GM19240 (cell line): ENCODE measurements around the gene TENT4A.

Experiments used
- DNase-seq: peaks from one replicate; pipeline ENCODE4 v3.0.0; 2011; ENCODE audit warnings: low spot score; ENCODE audit not compliant: insufficient read length

TENT4A gene

GRCh38 chr5:6700074-6700684, 13.1 kb upstream of the TENT4A start:
- no peak for DNase-seq

GRCh38 chr5:6700685-6701355, 12.4 kb upstream of the TENT4A start:
- no peak for DNase-seq

- DNase-seq, result no peak
Measured at GRCh38 chr5:6701491-6701890, 11.7 kb upstream of the TENT4A start.

- DNase-seq, result no peak
Measured at GRCh38 chr5:6702633-6703032, 10.6 kb upstream of the TENT4A start.

- no peak for DNase-seq
Measured at GRCh38 chr5:6703806-6704205, 9.4 kb upstream of the TENT4A start.

- no peak for DNase-seq
Measured at GRCh38 chr5:6704361-6704851, 8.8 kb upstream of the TENT4A start.

GRCh38 chr5:6705088-6705487, 8.1 kb upstream of the TENT4A start:
- DNase-seq, result no peak

GRCh38 chr5:6705959-6706358, 7.3 kb upstream of the TENT4A start:
- no peak for DNase-seq

- no peak for DNase-seq
Measured at GRCh38 chr5:6707852-6708251, 5.4 kb upstream of the TENT4A start.

GRCh38 chr5:6708814-6709213, 4.4 kb upstream of the TENT4A start:
- DNase-seq, result no peak

- DNase-seq, result no peak
Measured at GRCh38 chr5:6710070-6710469, 3.2 kb upstream of the TENT4A start.

- DNase-seq, result no peak
Measured at GRCh38 chr5:6710551-6711318, 2.5 kb upstream of the TENT4A start.

GRCh38 chr5:6711409-6712141, 1.7 kb upstream of the TENT4A start:
- DNase-seq, result no peak

GRCh38 chr5:6712142-6712576, 1.1 kb upstream of the TENT4A start:
- DNase-seq, result no peak

GRCh38 chr5:6712577-6713273, 507 bp upstream of the TENT4A start:
- DNase-seq, result no peak

- no peak for DNase-seq
Measured at GRCh38 chr5:6714226-6715041, 1.2 kb downstream of the TENT4A start.

GRCh38 chr5:6715271-6715670, 2.0 kb downstream of the TENT4A start:
- no peak for DNase-seq

GRCh38 chr5:6715758-6716628, 2.8 kb downstream of the TENT4A start:
- no peak for DNase-seq

- DNase-seq, result no peak
Measured at GRCh38 chr5:6716629-6717149, 3.5 kb downstream of the TENT4A start.
